Uterine smooth muscle cell (primary cell): ENCODE measurements around the gene RNASEH1. TPM values are rescaled to one million over a fixed set of nuclear protein-coding genes. Genes with fewer than 3 reads are reported as not detected.

ENCODE experiments used
- total RNA-seq: library from RNA; depleted of rRNA; stranded (reverse); fragments of >200 nt; gene quantifications from 2 replicates; pipeline ENCODE4 v1.2.3, GENCODE V29; 2014

RNASEH1 gene
- total RNA-seq, result 43.1 and 56.1 TPM in 2 replicates

DNA sequence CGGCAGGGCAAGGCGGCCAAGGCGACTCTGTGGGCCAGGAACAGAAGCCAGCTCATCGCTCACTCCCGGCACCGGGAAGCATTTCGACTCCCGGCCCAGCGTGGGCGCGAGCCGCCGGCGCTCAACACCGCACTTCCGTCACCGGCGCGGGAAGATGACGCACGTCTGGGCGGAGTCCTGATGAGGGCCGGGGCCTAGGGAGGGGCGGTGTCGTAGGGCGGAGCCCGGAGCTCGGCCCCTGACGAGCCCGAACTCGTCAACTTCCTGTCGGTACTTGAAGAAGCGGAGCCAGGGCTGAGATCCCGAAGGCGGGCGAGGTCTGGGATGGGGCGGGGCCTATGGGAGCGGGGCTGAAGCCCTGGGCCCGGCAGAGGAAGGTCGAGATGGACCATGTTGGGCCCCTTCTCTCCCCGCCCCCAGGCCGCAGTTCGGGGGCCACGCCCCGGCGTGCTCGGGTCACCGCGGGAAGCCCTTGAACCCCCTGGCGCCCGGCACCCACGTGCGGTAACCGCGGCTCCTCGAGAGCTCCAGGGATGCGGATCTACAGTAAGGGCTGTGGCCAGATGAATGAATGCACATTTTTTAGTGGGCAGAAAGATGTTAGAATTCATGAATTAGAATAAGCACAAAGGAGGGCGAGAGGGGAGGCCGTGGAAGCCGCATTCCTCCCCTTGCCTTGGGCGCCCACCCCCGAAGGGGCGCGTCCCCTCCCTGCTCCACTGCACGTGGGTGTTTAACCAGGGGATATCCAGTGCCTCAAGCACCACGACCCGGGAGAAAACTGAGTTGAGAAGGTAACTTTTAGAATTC lies at the start of gene RNASEH1:
Gene RNASEH1 (minus strand): TSS at position 129 of the 810 bp plus-strand sequence. CDS start 73 bp downstream, at position 56.

DNA sequence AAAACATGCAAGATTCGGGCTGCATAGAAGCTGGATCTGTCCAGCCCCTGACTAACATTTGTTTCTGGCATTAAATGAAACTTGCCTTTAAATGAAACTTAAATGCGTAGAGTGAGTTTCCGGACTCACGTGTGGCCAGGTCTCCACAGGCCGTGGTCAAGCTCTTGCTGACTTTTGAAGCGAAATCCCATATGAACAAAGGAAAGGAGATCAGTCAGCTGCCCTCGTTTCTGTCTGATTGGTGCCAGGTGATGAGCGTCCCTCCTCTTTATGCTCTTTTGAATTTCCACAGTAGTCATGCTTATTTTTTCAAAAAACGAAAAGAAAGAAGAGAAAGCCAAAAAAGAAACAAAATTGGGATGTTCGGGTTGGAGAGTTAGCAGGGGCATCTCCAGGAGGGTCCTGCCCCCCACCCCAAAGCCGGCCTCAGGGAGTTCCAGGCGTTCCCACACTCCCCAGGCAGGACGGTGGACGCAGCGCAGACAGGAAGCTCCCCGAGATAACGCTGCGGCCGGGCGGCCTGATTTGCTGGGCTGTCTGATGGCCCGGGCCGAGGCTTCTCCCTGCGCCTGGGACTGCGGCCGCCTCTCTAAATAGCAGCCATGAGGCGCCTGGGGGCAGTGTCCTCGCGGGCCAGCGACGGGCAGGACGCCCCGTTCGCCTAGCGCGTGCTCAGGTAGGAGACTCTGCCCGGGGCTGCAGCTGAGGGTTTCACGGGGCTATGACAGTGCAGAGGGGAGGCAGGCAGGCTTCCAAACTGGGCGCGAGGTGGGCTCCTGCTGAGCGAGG lies 36.6 kb upstream of the RNASEH1 start, which contains the start of gene COLEC11:
Gene COLEC11 (plus strand): TSS at position 620 of the 789 bp plus-strand sequence. CDS start 9,229 bp downstream, outside the sequence.

DNA sequence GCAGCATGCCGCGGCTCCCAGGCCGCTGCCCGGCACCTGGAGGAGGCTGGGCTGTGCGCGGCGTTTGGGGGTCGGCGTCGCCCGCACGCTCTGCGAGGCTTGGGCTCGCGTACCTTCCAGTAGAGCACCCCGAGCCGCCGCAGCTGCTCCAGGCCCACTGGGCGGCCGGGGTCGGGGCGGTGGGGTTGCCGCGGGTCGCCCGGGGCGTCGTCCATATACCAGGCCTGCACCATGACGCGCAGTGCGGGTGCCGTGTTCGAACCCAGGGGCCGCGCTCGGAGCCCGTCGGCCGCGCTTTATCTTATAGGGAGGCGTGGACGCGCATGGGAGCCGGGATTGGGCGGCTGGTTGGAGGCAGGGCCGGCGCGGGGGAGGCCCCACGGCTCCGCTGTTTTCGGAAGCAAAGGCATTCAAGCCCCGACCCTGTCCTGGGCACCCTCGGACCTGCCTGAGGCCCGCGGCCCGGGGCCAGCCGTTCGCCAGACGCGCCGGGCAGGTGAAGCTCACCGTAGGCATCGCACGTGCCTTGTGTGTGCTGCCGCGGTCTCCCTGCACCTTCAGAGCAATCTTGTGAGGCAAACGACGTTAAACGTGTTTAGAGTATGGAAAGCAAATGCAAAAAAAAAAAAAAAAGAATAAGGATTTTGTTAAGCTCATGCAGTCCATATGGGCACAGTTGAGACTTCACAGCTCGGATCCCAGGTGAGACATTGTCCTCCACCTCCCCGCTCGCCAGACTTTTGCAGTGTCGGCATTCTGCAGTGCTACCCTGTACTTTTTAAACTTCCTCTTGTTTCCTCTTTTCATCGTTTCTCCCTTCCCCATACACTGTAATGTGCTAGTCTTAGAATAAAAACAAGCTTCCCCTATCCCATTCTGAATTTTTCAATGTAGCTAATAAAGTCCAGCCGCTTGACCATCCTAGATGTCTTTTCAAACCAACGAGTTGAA lies 38.6 kb downstream of the RNASEH1 start, which contains the start of gene ADI1:
Gene ADI1 (minus strand): TSS at position 277 of the 951 bp plus-strand sequence. CDS start 44 bp downstream, at position 233.

Other genes with a start within 250 kb of the RNASEH1 start
- gene EIPR1, start 180.5 kb downstream of the RNASEH1 start, total RNA-seq, result 36.6 and 50.7 TPM in 2 replicates
- 57.3 and 71.7 TPM in 2 replicates for gene TRAPPC12, start 178.6 kb downstream of the RNASEH1 start, total RNA-seq
- gene ADI1, start 38.8 kb downstream of the RNASEH1 start, total RNA-seq, result 34.6 and 35.6 TPM in 2 replicates
- 1,498 and 1,645 TPM in 2 replicates for gene RPS7, start 16.9 kb upstream of the RNASEH1 start, total RNA-seq
- gene COLEC11, start 36.8 kb upstream of the RNASEH1 start, total RNA-seq, result under 0.01 TPM in 1 of 2 replicates, not detected in the other
- gene ALLC, start 99.9 kb upstream of the RNASEH1 start, total RNA-seq, result 0.25 TPM in 1 of 2 replicates, not detected in the other
- 0.37 TPM in 1 of 2 replicates, not detected in the other for gene DCDC2C, start 145.2 kb upstream of the RNASEH1 start, total RNA-seq